HCT116 (cell line): ENCODE data around the gene GPR22. TPM values are rescaled to one million over a fixed set of nuclear protein-coding genes. Genes with fewer than 3 reads are reported as not detected.

ENCODE experiments used
- ATAC-seq: fragments of 200-7000 bp; cut with Tn5 transposase; 2 replicates; pipeline ENCODE4 v1.9.1; 2020; ENCODE audit warnings: mild to moderate bottlenecking, moderate library complexity
- BruUV-seq: library from RNA; stranded (reverse); fragments of 400-500 nt; replicated peaks from 2 replicates; lab custom pipeline; 2021; lab: Mats Ljungman, UMichigan
- CTCF ChIA-PET: fragments of 300-600 bp; sonication (Branson Sonifier 250); formaldehyde crosslinking; loops from one replicate; lab custom pipeline; 2021; ENCODE audit warnings: antibody characterized with exemption; lab: Charles Lee
- POLR2A ChIA-PET: fragments of 300-600, 350-600 bp; sonication (Branson Sonifier 250); formaldehyde crosslinking; loops from one replicate; lab custom pipeline; 2021; ENCODE audit warnings: antibody characterized with exemption; lab: Charles Lee
- RAD21 ChIA-PET, 2 experiments: fragments of 300-600 bp; sonication (Branson Sonifier 250); formaldehyde crosslinking; loops; one replicate each; lab custom pipeline; 2023; ENCODE audit warnings: low total read pairs in 2 of 2; ENCODE audit not compliant: uncharacterized antibody in 2 of 2, unreplicated experiment in 2 of 2, low non-redundant PET in 1 of 2; lab: Charles Lee
- DNase-seq: peaks from one replicate; pipeline ENCODE4 v3.0.0-alpha.2; 2010; ENCODE audit warnings: low read depth, low spot score
- H2AFZ ChIP-seq: fragments of 200-600 bp; shearing (Covaris generic), sonication (generic); 2 replicates; pipeline ENCODE4 v1.6.1; 2017; ENCODE audit warnings: low read depth, mixed run types, mixed read lengths, antibody characterized with exemption, low read length; ENCODE audit not compliant: poor library complexity, severe bottlenecking
- H3K27ac ChIP-seq: 2 replicates; pipeline ENCODE4 v1.5.1; 2012; ENCODE audit warnings: low read depth, low read length
- H3K27me3 ChIP-seq: fragments of 200-600 bp; sonication (generic); 2 replicates; pipeline ENCODE4 v1.6.1; 2016; ENCODE audit warnings: mixed run types, low read length, mixed read lengths; ENCODE audit not compliant: insufficient read depth
- H3K36me3 ChIP-seq, 2 experiments: fragments of 200-500 bp in 1 of 2; fragments of 200-600 bp in 1 of 2; sonication (Bioruptor generic) in 1 of 2; sonication (generic) in 1 of 2; 2 replicates each; pipeline versions ENCODE4 v1.5.1 to v1.6.1; 2014 to 2016; ENCODE audit warnings: low read length in 2 of 2, inconsistent platforms in 1 of 2, mixed read lengths in 1 of 2, mixed run types in 1 of 2; ENCODE audit not compliant: insufficient read depth in 2 of 2, control insufficient read depth in 1 of 2
- H3K4me1 ChIP-seq, 2 experiments: fragments of 200-600 bp in 1 of 2; sonication (generic) in 1 of 2; 2 replicates each; pipeline versions ENCODE4 v1.5.1 to v1.6.1; 2012 to 2017; ENCODE audit warnings: low read length in 2 of 2, inconsistent platforms in 1 of 2, mild to moderate bottlenecking in 1 of 2, mixed read lengths in 1 of 2, mixed run types in 1 of 2, moderate library complexity in 1 of 2; ENCODE audit not compliant: insufficient read depth in 2 of 2, control insufficient read depth in 1 of 2
- H3K4me2 ChIP-seq: fragments of 200-600 bp; sonication (generic); 2 replicates; pipeline ENCODE4 v1.6.1; 2017; ENCODE audit warnings: mixed run types, low read length, mixed read lengths
- H3K4me3 ChIP-seq, 2 experiments: fragments of 200-600 bp in 1 of 2; sonication (generic) in 1 of 2; replicated peaks in 1 of 2; 2 replicates each; pipeline ENCODE4 v1.5.1; 2011 to 2016; ENCODE audit warnings: low read length in 2 of 2, control low read depth in 1 of 2, low read depth in 1 of 2, mild to moderate bottlenecking in 1 of 2, mixed read lengths in 1 of 2, mixed run types in 1 of 2
- H3K79me2 ChIP-seq: fragments of 200-600 bp; sonication (generic); 2 replicates; pipeline ENCODE4 v1.6.1; 2017; ENCODE audit warnings: mild to moderate bottlenecking, mixed run types, low read length, moderate library complexity, mixed read lengths; ENCODE audit not compliant: insufficient read depth
- H3K9ac ChIP-seq: fragments of 200-600 bp; sonication (generic); 2 replicates; pipeline ENCODE4 v1.6.1; 2016; ENCODE audit warnings: low read length, mixed read lengths
- H3K9me2 ChIP-seq: fragments of 200-600 bp; sonication (generic), shearing (Covaris generic); 2 replicates; pipeline ENCODE4 v1.6.1; 2017; ENCODE audit warnings: mixed run types, mild to moderate bottlenecking, moderate library complexity; ENCODE audit not compliant: insufficient read depth
- H3K9me3 ChIP-seq, 2 experiments: fragments of 200-500 bp in 1 of 2; fragments of 200-600 bp in 1 of 2; sonication (Bioruptor generic) in 1 of 2; sonication (generic) in 1 of 2; 2 replicates each; pipeline ENCODE4 v1.6.1; 2014 to 2017; ENCODE audit warnings: low read length in 2 of 2, mixed read lengths in 2 of 2, inconsistent platforms in 1 of 2, low read depth in 1 of 2, mild to moderate bottlenecking in 1 of 2, mixed run types in 1 of 2, moderate library complexity in 1 of 2; ENCODE audit not compliant: control insufficient read depth in 1 of 2, insufficient read depth in 1 of 2
- H4K20me1 ChIP-seq: fragments of 200-600 bp; sonication (generic), shearing (Covaris generic); 2 replicates; pipeline ENCODE4 v1.6.1; 2017; ENCODE audit warnings: mixed run types, mild to moderate bottlenecking, moderate library complexity; ENCODE audit not compliant: insufficient read depth
- ATF3 ChIP-seq: IDR thresholded peaks from 2 replicates; pipeline ENCODE4 v1.6.1; 2012
- ELF1 ChIP-seq: IDR thresholded peaks from 2 replicates; pipeline ENCODE4 v1.6.1; 2012; ENCODE audit warnings: low read depth, borderline replicate concordance
- EZH2 ChIP-seq: fragments of 200-600 bp; sonication (generic); IDR thresholded peaks from 2 replicates; pipeline ENCODE4 v1.6.1; 2017; ENCODE audit warnings: antibody characterized with exemption, mixed run types
- EZH2phosphoT487 ChIP-seq: fragments of 200-600 bp; IDR thresholded peaks from 2 replicates; pipeline ENCODE4 v1.6.1; 2018; ENCODE audit warnings: antibody characterized with exemption, borderline replicate concordance
- JUND ChIP-seq: IDR thresholded peaks from 2 replicates; pipeline ENCODE4 v1.6.1; 2012
- POLR2AphosphoS5 ChIP-seq: IDR thresholded peaks from 2 replicates; pipeline ENCODE4 v1.6.1; 2011; ENCODE audit warnings: mild to moderate bottlenecking, low read depth, low read length, moderate library complexity
- SIN3A ChIP-seq: IDR thresholded peaks from 2 replicates; pipeline ENCODE4 v1.6.1; 2012; ENCODE audit warnings: low read depth
- ZNF274 ChIP-seq: fragments of 200-500 bp; sonication (Bioruptor generic); IDR thresholded peaks from 2 replicates; pipeline ENCODE4 v1.6.1; 2014; ENCODE audit warnings: mild to moderate bottlenecking, low read depth, low read length, inconsistent platforms
- intact Hi-C: fragments of 100-400 bp; cut with micrococcal nuclease; formaldehyde crosslinking; loops from 2 replicates; pipeline ENCODE4 v1.10.0; 2022
- total RNA-seq: library from RNA; stranded (reverse); gene quantifications from one replicate; pipeline ENCODE4 v1.2.1, GENCODE V29; 2021; ENCODE audit not compliant: unreplicated experiment
- TF ChIP-seq, protein P1 (sequence below): IDR thresholded peaks from 2 replicates; pipeline ENCODE4 v1.6.1; 2011; ENCODE audit warnings: mild to moderate bottlenecking, low read length, moderate library complexity; ENCODE audit not compliant: insufficient replicate concordance; ENCODE audit errors: extremely low read depth
- TF ChIP-seq, protein P2 (sequence below): IDR thresholded peaks from 2 replicates; pipeline ENCODE4 v1.6.1; 2012
- TF ChIP-seq, protein P3 (sequence below): IDR thresholded peaks from 2 replicates; pipeline ENCODE4 v1.6.1; 2012; ENCODE audit warnings: low read depth

Gene GPR22
- total RNA-seq, 1 experiment from 2014 or later, result not detected

DNA sequence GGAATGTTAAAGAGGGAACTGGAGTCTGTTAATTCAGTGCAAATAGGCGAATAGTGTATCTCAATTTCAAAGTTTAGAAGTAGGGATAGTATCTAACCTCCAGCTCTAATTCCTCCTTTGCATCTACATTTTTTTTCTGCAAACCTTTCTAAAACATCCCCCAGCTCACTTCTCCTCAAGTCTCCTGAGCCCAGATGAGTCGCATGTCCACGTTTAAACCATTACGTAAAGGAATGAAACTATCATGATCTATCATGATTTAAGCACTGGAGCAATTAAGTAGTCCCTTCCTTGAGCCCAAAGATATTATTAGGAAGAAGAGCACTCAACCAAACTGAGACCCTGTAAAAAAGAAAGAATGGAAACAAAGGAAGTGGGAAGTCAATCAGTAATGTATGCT is 29.9 kb downstream of the GPR22 start:
- no TSS peak for BruUV-seq
- TF ChIP-seq ZNF274, result no peak
- TF ChIP-seq EZH2phosphoT487, result no peak
- TF ChIP-seq, protein P1, sequence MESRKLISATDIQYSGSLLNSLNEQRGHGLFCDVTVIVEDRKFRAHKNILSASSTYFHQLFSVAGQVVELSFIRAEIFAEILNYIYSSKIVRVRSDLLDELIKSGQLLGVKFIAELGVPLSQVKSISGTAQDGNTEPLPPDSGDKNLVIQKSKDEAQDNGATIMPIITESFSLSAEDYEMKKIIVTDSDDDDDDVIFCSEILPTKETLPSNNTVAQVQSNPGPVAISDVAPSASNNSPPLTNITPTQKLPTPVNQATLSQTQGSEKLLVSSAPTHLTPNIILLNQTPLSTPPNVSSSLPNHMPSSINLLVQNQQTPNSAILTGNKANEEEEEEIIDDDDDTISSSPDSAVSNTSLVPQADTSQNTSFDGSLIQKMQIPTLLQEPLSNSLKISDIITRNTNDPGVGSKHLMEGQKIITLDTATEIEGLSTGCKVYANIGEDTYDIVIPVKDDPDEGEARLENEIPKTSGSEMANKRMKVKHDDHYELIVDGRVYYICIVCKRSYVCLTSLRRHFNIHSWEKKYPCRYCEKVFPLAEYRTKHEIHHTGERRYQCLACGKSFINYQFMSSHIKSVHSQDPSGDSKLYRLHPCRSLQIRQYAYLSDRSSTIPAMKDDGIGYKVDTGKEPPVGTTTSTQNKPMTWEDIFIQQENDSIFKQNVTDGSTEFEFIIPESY, result no peak
- TF ChIP-seq, protein P2, sequence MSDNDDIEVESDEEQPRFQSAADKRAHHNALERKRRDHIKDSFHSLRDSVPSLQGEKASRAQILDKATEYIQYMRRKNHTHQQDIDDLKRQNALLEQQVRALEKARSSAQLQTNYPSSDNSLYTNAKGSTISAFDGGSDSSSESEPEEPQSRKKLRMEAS, result no peak
- no peak for TF ChIP-seq POLR2AphosphoS5
- TF ChIP-seq JUND, result no peak
- TF ChIP-seq, protein P3, sequence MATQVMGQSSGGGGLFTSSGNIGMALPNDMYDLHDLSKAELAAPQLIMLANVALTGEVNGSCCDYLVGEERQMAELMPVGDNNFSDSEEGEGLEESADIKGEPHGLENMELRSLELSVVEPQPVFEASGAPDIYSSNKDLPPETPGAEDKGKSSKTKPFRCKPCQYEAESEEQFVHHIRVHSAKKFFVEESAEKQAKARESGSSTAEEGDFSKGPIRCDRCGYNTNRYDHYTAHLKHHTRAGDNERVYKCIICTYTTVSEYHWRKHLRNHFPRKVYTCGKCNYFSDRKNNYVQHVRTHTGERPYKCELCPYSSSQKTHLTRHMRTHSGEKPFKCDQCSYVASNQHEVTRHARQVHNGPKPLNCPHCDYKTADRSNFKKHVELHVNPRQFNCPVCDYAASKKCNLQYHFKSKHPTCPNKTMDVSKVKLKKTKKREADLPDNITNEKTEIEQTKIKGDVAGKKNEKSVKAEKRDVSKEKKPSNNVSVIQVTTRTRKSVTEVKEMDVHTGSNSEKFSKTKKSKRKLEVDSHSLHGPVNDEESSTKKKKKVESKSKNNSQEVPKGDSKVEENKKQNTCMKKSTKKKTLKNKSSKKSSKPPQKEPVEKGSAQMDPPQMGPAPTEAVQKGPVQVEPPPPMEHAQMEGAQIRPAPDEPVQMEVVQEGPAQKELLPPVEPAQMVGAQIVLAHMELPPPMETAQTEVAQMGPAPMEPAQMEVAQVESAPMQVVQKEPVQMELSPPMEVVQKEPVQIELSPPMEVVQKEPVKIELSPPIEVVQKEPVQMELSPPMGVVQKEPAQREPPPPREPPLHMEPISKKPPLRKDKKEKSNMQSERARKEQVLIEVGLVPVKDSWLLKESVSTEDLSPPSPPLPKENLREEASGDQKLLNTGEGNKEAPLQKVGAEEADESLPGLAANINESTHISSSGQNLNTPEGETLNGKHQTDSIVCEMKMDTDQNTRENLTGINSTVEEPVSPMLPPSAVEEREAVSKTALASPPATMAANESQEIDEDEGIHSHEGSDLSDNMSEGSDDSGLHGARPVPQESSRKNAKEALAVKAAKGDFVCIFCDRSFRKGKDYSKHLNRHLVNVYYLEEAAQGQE, result no peak
- TF ChIP-seq EZH2, result no peak
- no peak for TF ChIP-seq SIN3A
- no peak for TF ChIP-seq ATF3
- no peak for TF ChIP-seq ELF1
- H3K36me3 ChIP-seq, result no peaks in the 10 kb centered on the region
- H3K4me2 ChIP-seq, result no peak overlapping the region
- H3K27ac ChIP-seq, result no peak overlapping the region
- DNase-seq (no peak), ATAC-seq (no peak)
- no peaks in the 10 kb centered on the region for H4K20me1 ChIP-seq
- H3K9me3 ChIP-seq, result no peaks in the 10 kb centered on the region
- no peak overlapping the region for H3K4me3 ChIP-seq
- H3K4me1 ChIP-seq, result no peaks in the 10 kb centered on the region
- ChIA-PET CTCF (no interaction called here), RAD21 (no interaction called here), POLR2A (no interaction called here)
- no peak overlapping the region for H3K9ac ChIP-seq
- intact Hi-C loops, result loop anchor here (2.0 kb wide), 1 partner anchor 297 kb away; no protein-coding TSS in a partner anchor
- no peak overlapping the region for H2AFZ ChIP-seq
- no peaks in the 10 kb centered on the region for H3K27me3 ChIP-seq
- H3K9me2 ChIP-seq, result no peaks in the 10 kb centered on the region
- peaks cover 4% of the 10 kb centered on the region; the same call in 1 of the 2 replicates for H3K79me2 ChIP-seq
